ENCODE results near the gene NOTUM.

- no peak for TF ChIP-seq USF2 (IDR thresholded peaks at IDR 0.05; ENCODE audit: low read depth, low read length)
- no peak for TF ChIP-seq CTCF (conservative IDR thresholded peaks at IDR 0.05; ENCODE audit: low read depth, low read length)
- no peak for TF ChIP-seq MXI1 (IDR thresholded peaks at IDR 0.05; ENCODE audit: borderline replicate concordance, low read depth, low read length)
- no peak for TF ChIP-seq RAD21 (IDR thresholded peaks at IDR 0.05; ENCODE audit: low read length)
- no peak for TF ChIP-seq MAFK (IDR thresholded peaks at IDR 0.05; ENCODE audit: low read depth, low read length)
- TF ChIP-seq POLR2A (IDR thresholded peaks at IDR 0.05; ENCODE audit: low read depth, low read length): no peak
- TF ChIP-seq RFX5 (IDR thresholded peaks at IDR 0.05; ENCODE audit: low read depth, low read length): no peak
Measured at GRCh38 chr17:81961521-81962498, 823 bp upstream of the NOTUM start.
